Panc1 (cell line): ENCODE measurements around the gene SIRT7. TPM values are rescaled to one million over a fixed set of nuclear protein-coding genes. Genes with fewer than 3 reads are reported as not detected.

Source experiments
- ATAC-seq: fragments of 200-7000 bp; cut with Tn5 transposase; 2 replicates; pipeline ENCODE4 v1.9.1; 2020; ENCODE audit warnings: mild to moderate bottlenecking, moderate library complexity
- BruUV-seq: library from RNA; stranded (reverse); fragments of 400-500 nt; replicated peaks from 2 replicates; lab custom pipeline; 2021; lab: Mats Ljungman, UMichigan
- CTCF ChIA-PET: fragments of 300-600 bp; sonication (Branson Sonifier 250); formaldehyde crosslinking; loops from one replicate; lab custom pipeline; 2022; ENCODE audit warnings: antibody characterized with exemption; lab: Charles Lee
- POLR2A ChIA-PET: fragments of 300-600 bp; sonication (Branson Sonifier 250); formaldehyde crosslinking; loops from one replicate; lab custom pipeline; 2022; ENCODE audit warnings: antibody characterized with exemption; lab: Charles Lee
- DNase-seq: peaks from one replicate; pipeline ENCODE4 v3.0.0-alpha.2; 2010; ENCODE audit warnings: low read depth, low spot score
- H3K27ac ChIP-seq: 2 replicates; pipeline ENCODE4 v1.5.1; 2011; ENCODE audit warnings: mild to moderate bottlenecking, low read length, inconsistent platforms
- H3K27me3 ChIP-seq: fragments of 200-500 bp; sonication (Bioruptor generic); 2 replicates; pipeline ENCODE4 v1.6.0; 2014; ENCODE audit warnings: low read length, inconsistent platforms; ENCODE audit not compliant: control insufficient read depth, insufficient read depth
- H3K36me3 ChIP-seq: fragments of 200-500 bp; sonication (Bioruptor generic); 2 replicates; pipeline ENCODE4 v1.5.1; 2014; ENCODE audit warnings: inconsistent platforms, mild to moderate bottlenecking, low read length, moderate library complexity; ENCODE audit not compliant: control insufficient read depth, insufficient read depth
- H3K4me1 ChIP-seq: 2 replicates; pipeline ENCODE4 v1.5.1; 2011; ENCODE audit warnings: inconsistent platforms, mild to moderate bottlenecking, low read length, moderate library complexity; ENCODE audit not compliant: control insufficient read depth, insufficient read depth
- H3K4me3 ChIP-seq, 2 experiments: 2 replicates each; pipeline ENCODE4 v1.5.1; 2011 to 2012; ENCODE audit warnings: low read depth in 2 of 2, low read length in 2 of 2, mild to moderate bottlenecking in 2 of 2, inconsistent platforms in 1 of 2, moderate library complexity in 1 of 2
- H3K9me3 ChIP-seq: fragments of 200-500 bp; sonication (Bioruptor generic); 2 replicates; pipeline ENCODE4 v1.5.1; 2014; ENCODE audit warnings: low read depth, mild to moderate bottlenecking, inconsistent platforms, low read length, moderate library complexity; ENCODE audit not compliant: control insufficient read depth, insufficient read depth
- CTCF ChIP-seq: fragments of 450-650 bp; IDR thresholded peaks from 2 replicates; pipeline ENCODE4 v1.5.1; 2017; ENCODE audit warnings: mild to moderate bottlenecking
- POLR2AphosphoS5 ChIP-seq: IDR thresholded peaks from 2 replicates; pipeline ENCODE4 v1.6.1; 2012; ENCODE audit warnings: mild to moderate bottlenecking, low read depth, low read length, moderate library complexity
- REST ChIP-seq, 2 experiments: IDR thresholded peaks; 2 replicates each; pipeline ENCODE4 v1.6.1; 2011 to 2012; ENCODE audit warnings: low read depth in 2 of 2, control low read depth in 1 of 2, low read length in 1 of 2, mild to moderate bottlenecking in 1 of 2, moderate library complexity in 1 of 2; ENCODE audit not compliant: insufficient read depth in 1 of 2
- SIN3A ChIP-seq: IDR thresholded peaks from 2 replicates; pipeline ENCODE4 v1.6.1; 2012; ENCODE audit warnings: low read depth, mild to moderate bottlenecking, low read length, moderate library complexity, borderline replicate concordance; ENCODE audit not compliant: insufficient read depth
- TCF7L2 ChIP-seq: IDR thresholded peaks from 2 replicates; pipeline ENCODE4 v1.6.1; 2011; ENCODE audit warnings: mild to moderate bottlenecking, low read depth, low read length, inconsistent platforms
- in situ Hi-C: cut with HindIII; loops from 2 replicates; pipeline ENCODE4 v1.10.0; 2016; ENCODE audit warnings: low sequenced_read_pairs, low pct_unique_long_range_greater_than_20kb
- intact Hi-C: fragments of 100-400 bp; cut with micrococcal nuclease; formaldehyde crosslinking; loops from one replicate; pipeline ENCODE4 v1.10.0; 2022; ENCODE audit not compliant: unreplicated experiment
- total RNA-seq: library from RNA; stranded (reverse); gene quantifications from one replicate; pipeline ENCODE4 v1.2.1, GENCODE V29; 2021; ENCODE audit not compliant: unreplicated experiment

The SIRT7 gene
- total RNA-seq, 1 experiment from 2014 or later: 82.5 TPM

DNA sequence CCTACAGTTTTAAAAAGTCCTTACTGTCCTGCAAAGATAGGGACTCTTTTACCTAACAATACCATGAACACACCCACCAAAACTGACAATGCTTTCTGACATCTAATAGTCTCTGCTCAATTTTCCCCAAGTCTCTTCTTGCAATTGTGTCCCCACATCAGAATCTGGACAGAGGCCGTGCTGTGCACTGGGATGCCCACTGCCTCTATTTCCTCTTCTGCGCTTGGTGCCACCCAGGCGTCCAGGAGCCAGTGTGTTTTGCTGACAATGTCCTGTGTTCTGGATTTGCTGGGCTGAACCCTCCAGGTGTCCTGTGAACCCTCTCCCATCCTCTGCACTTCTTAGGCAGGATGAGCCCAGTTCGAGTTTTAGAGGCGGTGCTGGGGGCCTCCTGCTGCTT is 40.4 kb downstream of the SIRT7 start:
- POLR2A ChIA-PET: no interaction called here

DNA sequence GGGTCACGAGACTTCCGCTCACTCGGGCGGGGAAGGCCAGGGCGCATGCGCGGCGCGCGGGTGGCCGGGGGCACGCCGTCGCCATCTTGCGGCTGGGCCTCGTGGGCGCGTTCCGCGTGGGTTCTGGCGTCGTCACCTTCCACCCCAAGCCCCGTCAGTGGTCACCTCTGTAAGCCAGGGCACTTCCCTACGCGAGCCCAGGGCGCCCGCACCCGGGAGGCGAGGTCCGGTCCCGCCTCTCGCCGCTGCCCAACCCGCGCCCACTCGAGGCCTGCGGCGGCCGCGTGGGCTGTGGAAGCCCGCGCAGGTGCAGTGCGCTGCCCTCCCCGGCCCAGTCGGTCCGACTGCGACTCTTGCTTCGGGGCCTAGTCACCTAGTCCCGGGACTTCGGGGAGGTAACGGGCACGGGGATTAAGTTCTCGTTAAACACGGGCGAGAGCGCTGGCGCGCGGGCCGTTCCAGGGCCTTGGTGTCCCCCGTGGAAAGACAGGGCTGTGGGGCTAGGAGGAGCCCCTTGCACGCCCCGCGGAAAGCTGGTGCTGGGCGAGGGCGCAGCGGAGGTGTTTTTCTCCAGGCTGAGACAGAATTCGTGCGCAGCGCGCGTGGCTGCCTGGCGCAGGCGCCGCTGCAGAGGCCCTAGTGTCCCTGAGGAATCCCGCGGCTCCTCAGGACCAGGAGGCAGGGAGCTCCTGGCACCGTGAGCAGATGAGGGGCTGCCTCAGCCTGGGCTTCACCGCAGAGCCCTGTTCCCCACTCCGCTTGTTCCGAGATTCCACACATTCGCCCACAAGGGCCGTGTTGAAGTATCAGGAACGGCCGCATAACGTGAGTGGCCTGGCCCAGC is 46.4 kb downstream of the SIRT7 start:
- Histone ChIP-seq H3K9me3 (no peaks in the 10 kb centered on the region), H3K36me3 (peaks cover 9% of the 10 kb centered on the region; the same call in 1 of the 2 replicates), H3K4me3 (peak overlapping the region; percentile 77 to 86), H3K27me3 (no peaks in the 10 kb centered on the region), H3K27ac (peak overlapping the region; percentile 97), H3K4me1 (peaks cover 41% of the 10 kb centered on the region)
- no peak for DNase-seq
- ATAC-seq: no peak
- no TSS peak for BruUV-seq
- in situ Hi-C loops: no loop called here
- POLR2A ChIA-PET: no interaction called here
- CTCF ChIA-PET: no interaction called here
- intact Hi-C loops: no loop called here
- TF ChIP-seq TCF7L2 (no peak), CTCF (no peak; the same call in 1 of the 2 replicates), SIN3A (peak; percentile 0; the same call in 1 of the 2 replicates), REST (IDR thresholded peaks at IDR 0.05; ENCODE audit: insufficient read depth in 1 of 2, low read depth in 2 of 2, low read length in 1 of 2) (0 out of 4 replicates have a peak, but pooled peaks of 1 of the 2 experiments have one; percentile 12)

More for the DNA sequence above, 40.4 kb downstream of the SIRT7 start:
- no peak for TF ChIP-seq CTCF
- no peak for TF ChIP-seq SIN3A
- no peak for TF ChIP-seq POLR2AphosphoS5
- TF ChIP-seq TCF7L2: no peak
- no peak for TF ChIP-seq REST (IDR thresholded peaks at IDR 0.05; ENCODE audit: insufficient read depth in 1 of 2, low read depth in 2 of 2, low read length in 1 of 2)
- Histone ChIP-seq H3K27me3 (no peaks in the 10 kb centered on the region), H3K27ac (no peak overlapping the region), H3K36me3 (peaks cover 9% of the 10 kb centered on the region), H3K4me1 (0 out of 2 replicates have a peak, but pooled peaks cover 3% of the 10 kb centered on the region), H3K4me3 (no peak overlapping the region), H3K9me3 (no peaks in the 10 kb centered on the region)
- DNase-seq (no peak), ATAC-seq (no peak)
- no TSS peak for BruUV-seq
- intact Hi-C loops: no loop called here
- CTCF ChIA-PET: no interaction called here
- in situ Hi-C loops: no loop called here
